Measurements from ENCODE around the gene MSI2.

The MSI2 gene

DNA sequence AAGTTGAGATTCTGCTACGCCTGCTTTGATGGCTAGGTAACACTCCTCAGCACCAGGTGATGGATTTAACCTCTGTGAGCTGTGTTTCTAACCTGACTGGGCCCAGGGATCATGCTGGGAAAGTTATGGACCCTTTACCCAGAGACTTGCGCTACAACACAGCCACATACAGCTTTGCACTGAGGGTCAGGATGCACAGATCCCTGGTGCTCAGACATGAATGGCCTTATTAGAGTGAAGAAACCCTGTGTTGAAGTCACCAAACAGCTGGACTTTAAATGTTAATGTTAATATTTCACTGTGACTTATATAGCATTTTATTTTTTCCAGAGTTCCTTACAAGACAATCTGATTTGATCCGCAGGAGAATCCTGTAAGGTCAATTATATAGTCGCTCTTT, 114.3 kb downstream of the MSI2 start:
- no peak overlapping the region for H3K4me3 ChIP-seq (ENCODE audit: low read depth, low read length)
- TF ChIP-seq, protein P1, sequence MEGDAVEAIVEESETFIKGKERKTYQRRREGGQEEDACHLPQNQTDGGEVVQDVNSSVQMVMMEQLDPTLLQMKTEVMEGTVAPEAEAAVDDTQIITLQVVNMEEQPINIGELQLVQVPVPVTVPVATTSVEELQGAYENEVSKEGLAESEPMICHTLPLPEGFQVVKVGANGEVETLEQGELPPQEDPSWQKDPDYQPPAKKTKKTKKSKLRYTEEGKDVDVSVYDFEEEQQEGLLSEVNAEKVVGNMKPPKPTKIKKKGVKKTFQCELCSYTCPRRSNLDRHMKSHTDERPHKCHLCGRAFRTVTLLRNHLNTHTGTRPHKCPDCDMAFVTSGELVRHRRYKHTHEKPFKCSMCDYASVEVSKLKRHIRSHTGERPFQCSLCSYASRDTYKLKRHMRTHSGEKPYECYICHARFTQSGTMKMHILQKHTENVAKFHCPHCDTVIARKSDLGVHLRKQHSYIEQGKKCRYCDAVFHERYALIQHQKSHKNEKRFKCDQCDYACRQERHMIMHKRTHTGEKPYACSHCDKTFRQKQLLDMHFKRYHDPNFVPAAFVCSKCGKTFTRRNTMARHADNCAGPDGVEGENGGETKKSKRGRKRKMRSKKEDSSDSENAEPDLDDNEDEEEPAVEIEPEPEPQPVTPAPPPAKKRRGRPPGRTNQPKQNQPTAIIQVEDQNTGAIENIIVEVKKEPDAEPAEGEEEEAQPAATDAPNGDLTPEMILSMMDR (conservative IDR thresholded peaks at IDR 0.05; ENCODE audit: low read depth, low read length) = no peak
- no peak for DNase-seq (ENCODE audit: low read depth)

DNA sequence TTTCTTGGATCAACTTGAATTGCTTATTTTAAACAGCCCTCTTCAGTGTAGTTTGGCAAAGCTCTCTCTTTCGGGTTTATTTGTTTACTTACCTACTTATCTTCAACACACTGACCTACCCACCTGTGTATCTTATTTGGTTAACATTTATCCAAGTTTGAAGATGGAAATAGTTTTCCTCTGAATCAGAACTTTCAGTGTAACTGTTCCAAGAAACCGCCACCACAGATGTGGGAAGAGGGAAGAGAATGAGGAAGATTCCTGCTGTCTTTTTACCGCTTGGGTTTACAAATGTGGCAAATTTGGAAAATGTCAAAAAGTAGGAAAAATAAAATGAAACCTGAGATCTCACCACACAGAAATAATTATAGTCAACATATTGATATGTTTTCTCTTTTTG, 115.8 kb downstream of the MSI2 start:
- TF ChIP-seq, protein P1 (conservative IDR thresholded peaks at IDR 0.05; ENCODE audit: low read depth, low read length) = no peak
- no peak overlapping the region for H3K4me3 ChIP-seq (ENCODE audit: low read depth, low read length)
- DNase-seq (ENCODE audit: low read depth) = peak; percentile 52

DNA sequence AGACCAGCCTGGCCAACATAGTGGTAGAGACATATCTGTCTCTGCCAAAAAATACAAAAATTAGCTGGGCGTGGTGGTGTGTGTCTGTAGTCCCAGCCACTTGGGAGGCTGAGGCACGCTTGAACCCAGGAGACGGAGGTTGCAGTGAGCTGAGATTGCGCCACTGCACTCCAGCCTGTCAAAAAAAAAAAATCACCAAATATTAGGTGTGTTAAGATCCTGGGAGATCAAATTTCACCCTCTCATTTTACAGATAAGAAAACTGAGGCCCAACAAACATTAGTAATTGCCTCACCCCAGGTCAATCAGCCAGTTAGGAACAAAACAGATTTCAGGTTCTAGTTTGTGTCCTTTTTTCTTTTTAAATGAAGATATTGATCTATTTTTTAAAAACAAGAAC, 116.7 kb downstream of the MSI2 start:
- TF ChIP-seq, protein P1 (conservative IDR thresholded peaks at IDR 0.05; ENCODE audit: low read depth, low read length) = no peak
- DNase-seq (ENCODE audit: low read depth) = no peak
- no peak overlapping the region for H3K4me3 ChIP-seq (ENCODE audit: low read depth, low read length)

DNA sequence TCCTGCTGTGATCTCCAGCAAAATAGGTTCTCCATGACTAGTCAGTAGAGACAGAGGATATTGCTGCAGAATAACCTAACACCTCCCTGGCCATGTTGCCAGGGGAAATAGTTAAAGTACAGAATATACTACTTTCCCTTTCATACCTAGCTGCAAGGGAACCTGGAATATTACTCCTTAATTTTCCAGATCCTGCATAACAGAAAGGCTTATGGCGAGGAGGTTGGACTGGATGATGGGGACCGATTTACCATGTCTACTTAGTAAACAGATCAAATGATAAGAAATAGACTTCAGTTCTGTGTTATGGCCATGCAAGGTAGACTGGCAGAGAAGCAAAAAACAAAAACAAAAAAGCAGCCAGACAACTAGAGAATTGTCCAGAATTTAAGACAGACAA, 117.4 kb downstream of the MSI2 start:
- H3K4me3 ChIP-seq (ENCODE audit: low read depth, low read length) = no peak overlapping the region
- DNase-seq (ENCODE audit: low read depth) = no peak
- TF ChIP-seq, protein P1 (conservative IDR thresholded peaks at IDR 0.05; ENCODE audit: low read depth, low read length) = no peak

DNA sequence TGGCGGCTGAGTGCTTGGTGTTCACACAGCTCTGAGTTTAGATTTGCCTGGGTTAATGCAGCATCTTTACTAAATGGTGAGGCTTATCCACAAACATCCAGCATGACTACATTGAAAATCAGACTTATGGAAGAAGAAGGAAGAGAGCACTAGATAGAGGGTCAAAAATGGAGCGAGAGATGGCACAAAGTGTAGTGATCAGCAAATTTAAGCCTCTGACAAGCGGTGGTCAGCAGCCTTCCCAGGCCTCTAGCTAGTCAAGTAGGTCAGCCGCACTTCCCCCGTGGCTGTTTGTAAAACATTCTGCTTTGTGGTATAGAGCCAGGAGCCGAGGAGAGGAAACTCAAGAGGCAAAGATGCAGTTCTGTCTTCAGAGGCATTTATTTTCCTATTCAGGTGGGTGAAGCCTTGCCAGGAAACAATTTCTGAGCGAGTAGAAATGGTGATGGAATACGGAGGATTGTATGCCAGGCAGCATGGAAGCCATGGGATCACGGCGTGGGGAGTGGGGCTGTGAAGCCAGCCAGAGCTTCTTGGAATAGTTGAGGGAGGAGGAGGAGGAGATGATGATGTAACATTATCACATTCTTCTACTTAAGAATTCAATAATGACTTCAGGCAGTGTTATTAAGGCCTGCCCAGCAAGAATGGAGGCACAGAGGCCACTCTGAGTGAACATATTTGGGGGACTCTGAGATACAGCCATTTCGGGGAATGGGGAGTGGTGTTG, 118.9 kb downstream of the MSI2 start:
- TF ChIP-seq, protein P1 (conservative IDR thresholded peaks at IDR 0.05; ENCODE audit: low read depth, low read length) = no peak
- H3K4me3 ChIP-seq (ENCODE audit: low read depth, low read length) = no peak overlapping the region
- DNase-seq (ENCODE audit: low read depth) = no peak

DNA sequence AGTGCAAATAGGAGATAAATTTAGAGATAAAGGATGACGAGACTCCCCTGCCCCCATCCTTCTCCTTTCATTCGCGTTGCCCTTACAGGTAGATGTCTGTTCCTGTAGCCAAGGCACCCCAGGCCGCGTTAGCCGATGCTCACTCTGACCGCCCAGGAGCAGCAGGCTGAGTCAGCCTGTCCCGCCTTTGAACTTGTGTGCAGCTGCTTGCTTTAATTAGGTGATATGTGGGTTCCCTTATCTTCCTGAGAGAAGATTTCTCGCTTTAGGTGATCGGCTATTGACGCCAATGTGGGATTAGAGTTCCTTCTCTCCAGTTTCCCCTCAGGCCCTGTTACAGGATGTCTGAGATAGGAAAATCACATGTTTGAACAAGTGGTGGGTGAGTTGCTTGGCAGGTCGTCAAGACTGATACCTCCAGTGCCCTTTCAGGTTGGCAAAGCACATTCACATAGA, 119.5 kb downstream of the MSI2 start:
- no peak for DNase-seq (ENCODE audit: low read depth)
- no peak overlapping the region for H3K4me3 ChIP-seq (ENCODE audit: low read depth, low read length)
- TF ChIP-seq, protein P1 (conservative IDR thresholded peaks at IDR 0.05; ENCODE audit: low read depth, low read length) = no peak

DNA sequence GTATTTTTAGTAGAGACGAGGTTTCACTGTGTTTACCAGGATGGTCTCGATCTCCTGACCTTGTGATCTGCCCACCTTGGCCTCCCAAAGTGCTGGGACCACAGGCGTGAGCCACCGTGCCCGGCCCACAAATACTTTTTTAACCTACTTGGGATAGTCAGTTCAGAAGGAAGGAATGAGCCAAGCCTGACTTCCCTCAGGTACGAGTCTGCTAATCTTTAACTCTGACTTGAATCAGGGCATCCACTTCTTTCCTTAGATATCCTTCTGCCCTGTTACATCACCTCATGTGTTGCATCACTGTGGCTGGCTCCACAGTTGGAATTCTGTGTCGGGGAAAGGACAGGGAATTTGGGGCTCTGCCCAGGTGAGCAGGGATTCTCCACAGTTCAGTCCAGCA, 120.8 kb downstream of the MSI2 start:
- H3K4me3 ChIP-seq (ENCODE audit: low read depth, low read length) = no peak overlapping the region
- DNase-seq (ENCODE audit: low read depth) = no peak

More for the DNA sequence above, 120.8 kb downstream of the MSI2 start:
- TF ChIP-seq, protein P1 (conservative IDR thresholded peaks at IDR 0.05; ENCODE audit: low read depth, low read length) = no peak

All from choroid plexus epithelial cell (primary cell).